H9 (cell line): Measurements from ENCODE around the gene ROR1. TPM values are rescaled to one million over a fixed set of nuclear protein-coding genes. Genes with fewer than 3 reads are reported as not detected.
A peak's percentile ranks its signal among the peaks of the same experiment; 100 is the strongest.
"Not testable (repeated sequence)": the region's sequence is repeated elsewhere in the genome, so short reads cannot be mapped to it uniquely, and the experiment has no call there.

ENCODE experiments used
- DNase-seq: peaks from one replicate; pipeline ENCODE4 v3.0.0-alpha.2; 2017
- H2AFZ ChIP-seq: one replicate; pipeline ENCODE4 v1.6.1; 2013; ENCODE audit warnings: mild to moderate bottlenecking, low read length, control low read depth, moderate library complexity
- H2AK5ac ChIP-seq: 2 replicates; pipeline ENCODE4 v1.6.1; 2013; ENCODE audit warnings: low read length, control low read depth, mixed read lengths; ENCODE audit not compliant: insufficient read length
- H2BK120ac ChIP-seq: one replicate; pipeline ENCODE4 v1.6.1; 2013; ENCODE audit warnings: low read depth, mild to moderate bottlenecking, low read length, control low read depth, inconsistent platforms; ENCODE audit not compliant: poor library complexity, severe bottlenecking
- H2BK12ac ChIP-seq: 2 replicates; pipeline ENCODE4 v1.6.1; 2013; ENCODE audit warnings: low read length, control low read depth, mixed read lengths, low read depth; ENCODE audit not compliant: insufficient read length
- H2BK15ac ChIP-seq: 2 replicates; pipeline ENCODE4 v1.6.1; 2013; ENCODE audit warnings: low read depth, low read length, control low read depth
- H2BK20ac ChIP-seq: one replicate; pipeline ENCODE4 v1.6.1; 2013; ENCODE audit warnings: low read depth, mild to moderate bottlenecking, low read length, control low read depth, inconsistent platforms; ENCODE audit not compliant: poor library complexity, severe bottlenecking
- H2BK5ac ChIP-seq: 2 replicates; pipeline ENCODE4 v1.6.1; 2013; ENCODE audit warnings: low read length, control low read depth, mixed read lengths; ENCODE audit not compliant: insufficient read length
- H3K14ac ChIP-seq: 2 replicates; pipeline ENCODE4 v1.6.1; 2013; ENCODE audit warnings: low read length, control low read depth; ENCODE audit not compliant: insufficient read depth
- H3K18ac ChIP-seq: 2 replicates; pipeline ENCODE4 v1.6.1; 2013; ENCODE audit warnings: low read depth, mild to moderate bottlenecking, mixed read lengths, low read length, control low read depth; ENCODE audit not compliant: insufficient read length
- H3K23ac ChIP-seq: 2 replicates; pipeline ENCODE4 v1.6.1; 2013; ENCODE audit warnings: low read length, control low read depth, mixed read lengths, low read depth; ENCODE audit not compliant: insufficient read length
- H3K23me2 ChIP-seq: 2 replicates; pipeline ENCODE4 v1.6.1; 2013; ENCODE audit warnings: low read depth, mild to moderate bottlenecking, mixed read lengths, low read length, control low read depth; ENCODE audit not compliant: insufficient read length, poor library complexity, severe bottlenecking
- H3K27ac ChIP-seq: 2 replicates; pipeline ENCODE4 v1.5.1; 2013; ENCODE audit warnings: low read length, control low read depth, mixed read lengths, low read depth; ENCODE audit not compliant: insufficient read length
- H3K27me3 ChIP-seq: 2 replicates; pipeline ENCODE4 v1.6.1; 2013; ENCODE audit warnings: low read length, control low read depth, inconsistent platforms; ENCODE audit not compliant: insufficient read depth
- H3K4ac ChIP-seq: 2 replicates; pipeline ENCODE4 v1.6.1; 2013; ENCODE audit warnings: low read depth, mild to moderate bottlenecking, control low read depth, inconsistent platforms, low read length, moderate library complexity
- H3K4me1 ChIP-seq: 2 replicates; pipeline ENCODE4 v1.6.1; 2013; ENCODE audit warnings: low read length, control low read depth, inconsistent platforms; ENCODE audit not compliant: insufficient read depth
- H3K4me2 ChIP-seq: 2 replicates; pipeline ENCODE4 v1.6.1; 2013; ENCODE audit warnings: low read length, control low read depth, mixed read lengths; ENCODE audit not compliant: insufficient read length, insufficient read depth
- H3K56ac ChIP-seq: 2 replicates; pipeline ENCODE4 v1.6.1; 2013; ENCODE audit warnings: low read depth, mild to moderate bottlenecking, mixed read lengths, low read length, control low read depth; ENCODE audit not compliant: insufficient read length
- H3K79me1 ChIP-seq: 2 replicates; pipeline ENCODE4 v1.6.1; 2013; ENCODE audit warnings: low read depth, mild to moderate bottlenecking, moderate library complexity, low read length, control low read depth, inconsistent platforms; ENCODE audit not compliant: insufficient read depth, poor library complexity, severe bottlenecking
- H3K79me2 ChIP-seq: 2 replicates; pipeline ENCODE4 v1.6.1; 2013; ENCODE audit warnings: low read length, control low read depth, inconsistent platforms; ENCODE audit not compliant: insufficient read depth
- H3K9ac ChIP-seq: 2 replicates; pipeline ENCODE4 v1.6.1; 2013; ENCODE audit warnings: low read length, control low read depth, mixed read lengths; ENCODE audit not compliant: insufficient read length; ENCODE audit errors: extremely low read depth
- H3K9me3 ChIP-seq: one replicate; pipeline ENCODE4 v1.6.1; 2013; ENCODE audit warnings: low read depth, low read length, inconsistent platforms; ENCODE audit not compliant: control insufficient read depth
- H3T11ph ChIP-seq: one replicate; pipeline ENCODE4 v1.6.1; 2013; ENCODE audit warnings: mild to moderate bottlenecking, low read length, control low read depth, inconsistent platforms
- H4K20me1 ChIP-seq: one replicate; pipeline ENCODE4 v1.6.1; 2013; ENCODE audit not compliant: control insufficient read depth, insufficient read length, insufficient read depth
- H4K5ac ChIP-seq: 2 replicates; pipeline ENCODE4 v1.6.1; 2013; ENCODE audit warnings: low read depth, mild to moderate bottlenecking, mixed read lengths, low read length, control low read depth; ENCODE audit not compliant: insufficient read length
- H4K8ac ChIP-seq: replicated peaks from 2 replicates; pipeline ENCODE4 v1.6.1; 2013; ENCODE audit warnings: low read length, control low read depth, mixed read lengths, low read depth; ENCODE audit not compliant: insufficient read length
- H4K91ac ChIP-seq: 2 replicates; pipeline ENCODE4 v1.6.1; 2013; ENCODE audit warnings: low read depth, mild to moderate bottlenecking, moderate library complexity, mixed read lengths, low read length, control low read depth; ENCODE audit not compliant: insufficient read length
- H3K27ac Mint-ChIP-seq, 3 experiments: 2 replicates in 2 of 3; 3 replicates in 1 of 3; pipeline ENCODE4 v1.8.0; 2020 to 2021; ENCODE audit warnings: mixed read lengths in 3 of 3, mild to moderate bottlenecking in 1 of 3, moderate library complexity in 1 of 3
- H3K27me3 Mint-ChIP-seq: 2 replicates; pipeline ENCODE4 v1.8.0; 2021; ENCODE audit warnings: low read depth, mild to moderate bottlenecking, moderate library complexity, mixed read lengths
- H3K36me3 Mint-ChIP-seq, 3 experiments: 2 replicates in 2 of 3; 3 replicates in 1 of 3; pipeline ENCODE4 v1.8.0; 2020 to 2021; ENCODE audit warnings: low read depth in 3 of 3, mixed read lengths in 3 of 3; ENCODE audit not compliant: insufficient read depth in 1 of 3
- H3K4me1 Mint-ChIP-seq, 2 experiments: 2 replicates each; pipeline ENCODE4 v1.8.0; 2020; ENCODE audit warnings: mixed read lengths in 2 of 2
- H3K4me3 Mint-ChIP-seq, 2 experiments: 2 replicates in 1 of 2; 3 replicates in 1 of 2; pipeline ENCODE4 v1.8.0; 2020 to 2021; ENCODE audit warnings: mild to moderate bottlenecking in 2 of 2, mixed read lengths in 2 of 2, moderate library complexity in 1 of 2
- H3K9me3 Mint-ChIP-seq, 2 experiments: 2 replicates in 1 of 2; 3 replicates in 1 of 2; pipeline ENCODE4 v1.8.0; 2020; ENCODE audit warnings: mild to moderate bottlenecking in 2 of 2, mixed read lengths in 2 of 2, moderate library complexity in 1 of 2
- WGBS: extraction: QIAGEN DNeasy Blood & Tissue Kit; methylation state at CpG from one replicate; pipeline ENCODE4 v1.1.7; 2013; ENCODE audit warnings: missing lambda C conversion rate, low lambda C conversion rate, mixed read lengths; ENCODE audit not compliant: insufficient read length; ENCODE audit errors: extremely low coverage; 5-methylcytosine and 5-hydroxymethylcytosine counted together
- total RNA-seq: library from RNA; stranded (reverse); gene quantifications from 2 replicates; pipeline ENCODE4 v1.2.1, GENCODE V29; 2021
- TF ChIP-seq, protein P1 (sequence below): fragments of 200-600 bp; sonication (generic); conservative IDR thresholded peaks from 3 replicates; pipeline ENCODE4 v1.8.0; 2021; ENCODE audit warnings: antibody characterized with exemption, mild to moderate bottlenecking

Gene ROR1
- total RNA-seq, 1 experiment from 2014 or later = 75.9 TPM

DNA sequence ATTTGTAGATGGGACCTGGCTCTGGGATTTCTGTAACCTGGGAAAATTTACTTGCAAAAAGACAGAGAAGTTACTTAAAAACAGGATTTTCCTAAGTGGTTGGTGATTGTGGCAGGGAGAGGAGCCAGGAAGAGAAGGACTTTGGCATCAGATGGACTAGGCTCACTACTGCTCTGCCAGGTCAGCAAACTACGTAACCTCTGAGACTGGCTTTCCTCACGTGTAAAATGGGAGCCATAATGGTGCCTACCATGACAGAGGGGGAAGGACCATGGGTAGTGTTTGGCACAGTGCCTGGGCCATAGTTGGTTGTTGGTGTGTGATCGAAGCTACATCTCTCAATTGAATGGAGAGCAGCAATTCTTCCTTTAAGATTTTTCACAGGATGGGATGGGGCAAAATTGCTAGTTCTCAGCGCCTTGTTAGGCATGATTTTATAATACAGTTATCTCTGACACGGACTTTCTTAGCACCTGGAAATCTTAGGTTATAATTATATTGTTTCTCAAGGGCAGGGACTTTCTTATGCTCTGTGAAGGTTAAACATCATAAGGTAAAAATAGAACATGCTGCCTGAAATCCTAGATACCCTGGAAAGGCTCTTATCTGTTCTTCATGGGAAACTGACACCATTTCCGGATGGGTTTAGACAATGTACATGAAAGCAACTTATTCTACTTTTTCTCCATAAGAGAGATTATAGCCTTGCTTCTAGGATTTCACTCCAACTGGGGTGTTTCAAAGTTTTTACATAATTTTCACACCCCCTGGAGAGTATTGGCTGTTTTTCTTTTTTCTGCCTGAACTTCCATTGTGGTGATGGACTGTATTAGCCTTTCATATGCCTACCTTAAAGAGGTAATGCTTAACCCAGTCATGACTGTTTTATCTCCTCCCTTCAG, 10.9 kb downstream of the ROR1 start:
- Histone ChIP-seq H4K20me1 (no peaks in the 10 kb centered on the region), H2BK20ac (no peak overlapping the region), H3K56ac (no peak overlapping the region), H2AK5ac (no peak overlapping the region), H3K4me1 (peaks cover 56% of the 10 kb centered on the region), H3K27ac (no peak overlapping the region), H4K5ac (no peak overlapping the region), H3K23me2 (no peaks in the 10 kb centered on the region), H3K4me2 (no peak overlapping the region), H2BK5ac (no peak overlapping the region), H3T11ph (no peak overlapping the region), H4K8ac (no peak overlapping the region), H3K79me2 (peaks cover 51% of the 10 kb centered on the region; the same call in 1 of the 2 replicates), H3K23ac (no peak overlapping the region), H3K79me1 (peaks cover 12% of the 10 kb centered on the region), H2AFZ (no peak overlapping the region), H3K9ac (peak overlapping the region; percentile 2), H3K14ac (no peak overlapping the region), H2BK120ac (no peak overlapping the region), H2BK15ac (no peak overlapping the region), H2BK12ac (no peak overlapping the region), H3K9me3 (no peaks in the 10 kb centered on the region), H3K4ac (no peak overlapping the region), H3K27me3 (no peaks in the 10 kb centered on the region), H4K91ac (no peak overlapping the region), H3K18ac (no peak overlapping the region)
- Mint-ChIP-seq H3K4me3 (peak overlapping the region in 1 of 2 experiments; percentile 57; a peak in 2 of 5 replicates), H3K36me3 (peaks cover 2 to 16% (median 5%) of the 10 kb centered on the region in 3 experiments; a peak in 6 of 7 replicates), H3K4me1 (peaks cover 90 to 94% of the 10 kb centered on the region in 2 experiments), H3K27ac (peak overlapping the region; percentile 25 to 88 (median 37); a peak in 5 of 7 replicates), H3K27me3 (no peaks in the 10 kb centered on the region), H3K9me3 (no peaks in the 10 kb centered on the region)
- TF ChIP-seq, protein P1, sequence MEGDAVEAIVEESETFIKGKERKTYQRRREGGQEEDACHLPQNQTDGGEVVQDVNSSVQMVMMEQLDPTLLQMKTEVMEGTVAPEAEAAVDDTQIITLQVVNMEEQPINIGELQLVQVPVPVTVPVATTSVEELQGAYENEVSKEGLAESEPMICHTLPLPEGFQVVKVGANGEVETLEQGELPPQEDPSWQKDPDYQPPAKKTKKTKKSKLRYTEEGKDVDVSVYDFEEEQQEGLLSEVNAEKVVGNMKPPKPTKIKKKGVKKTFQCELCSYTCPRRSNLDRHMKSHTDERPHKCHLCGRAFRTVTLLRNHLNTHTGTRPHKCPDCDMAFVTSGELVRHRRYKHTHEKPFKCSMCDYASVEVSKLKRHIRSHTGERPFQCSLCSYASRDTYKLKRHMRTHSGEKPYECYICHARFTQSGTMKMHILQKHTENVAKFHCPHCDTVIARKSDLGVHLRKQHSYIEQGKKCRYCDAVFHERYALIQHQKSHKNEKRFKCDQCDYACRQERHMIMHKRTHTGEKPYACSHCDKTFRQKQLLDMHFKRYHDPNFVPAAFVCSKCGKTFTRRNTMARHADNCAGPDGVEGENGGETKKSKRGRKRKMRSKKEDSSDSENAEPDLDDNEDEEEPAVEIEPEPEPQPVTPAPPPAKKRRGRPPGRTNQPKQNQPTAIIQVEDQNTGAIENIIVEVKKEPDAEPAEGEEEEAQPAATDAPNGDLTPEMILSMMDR = no peak
- no CpG with 5 or more reads among the region's 6 CpGs for WGBS
- no peak for DNase-seq

DNA sequence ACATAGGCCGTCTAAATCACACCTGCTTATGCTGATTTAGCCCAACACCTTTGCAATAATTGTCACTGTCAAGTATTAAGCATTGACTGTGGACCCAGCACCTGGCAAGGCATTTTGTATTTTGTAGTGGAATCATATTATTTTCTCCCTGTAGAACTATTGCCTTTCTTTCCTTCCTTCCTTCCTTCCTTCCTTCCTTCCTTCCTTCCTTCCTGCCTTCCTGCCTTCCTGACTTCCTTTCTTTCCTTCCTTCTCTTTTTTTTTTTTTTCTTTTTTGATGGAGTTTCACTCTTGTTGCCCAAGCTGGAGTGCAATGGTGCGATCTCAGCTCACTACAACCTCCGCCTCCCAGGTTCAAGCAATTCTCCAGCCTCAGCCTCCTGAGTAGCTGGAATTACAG, 13.5 kb downstream of the ROR1 start:
- H3K23me2 ChIP-seq, H2BK15ac ChIP-seq, H2AFZ ChIP-seq, H4K5ac ChIP-seq, H2BK12ac ChIP-seq, H2BK20ac ChIP-seq, H3K14ac ChIP-seq, DNase-seq, H3K9ac ChIP-seq, H2AK5ac ChIP-seq, H2BK5ac ChIP-seq, H3K23ac ChIP-seq, H4K20me1 ChIP-seq, H3K27me3 ChIP-seq, H3K9me3 ChIP-seq, H3K18ac ChIP-seq, H4K91ac ChIP-seq, H3K9me3 Mint-ChIP-seq, H2BK120ac ChIP-seq, H3K27me3 Mint-ChIP-seq, H3K79me1 ChIP-seq, H3K27ac ChIP-seq, H3T11ph ChIP-seq, H3K4ac ChIP-seq, H3K4me2 ChIP-seq, H3K56ac ChIP-seq, H4K8ac ChIP-seq: not testable (repeated sequence)
- Histone ChIP-seq H3K4me1 (peaks cover 58% of the 10 kb centered on the region), H3K79me2 (peaks cover 38% of the 10 kb centered on the region; the same call in 1 of the 2 replicates)
- H3K36me3 Mint-ChIP-seq = peaks cover 4 to 28% (median 8%) of the 10 kb centered on the region in 3 experiments; a peak in 6 of 7 replicates
- peak overlapping the region in 2 of 3 experiments; percentile 30 to 88; a peak in 5 of 7 replicates for H3K27ac Mint-ChIP-seq
- H3K4me3 Mint-ChIP-seq = peak overlapping the region in 1 of 2 experiments; percentile 36; a peak in 3 of 5 replicates
- WGBS = no CpG with 5 or more reads among the region's 3 CpGs
- peaks cover 91 to 94% of the 10 kb centered on the region in 2 experiments for H3K4me1 Mint-ChIP-seq
